Skeletal muscle tissue (tissue), 4 donors: ENCODE data around the gene ARVCF. TPM values are rescaled to one million over a fixed set of nuclear protein-coding genes. Genes with fewer than 3 reads are reported as not detected.

Experiments used
- H3K27ac ChIP-seq: one replicate; pipeline ENCODE4 v1.7.0; 2013; ENCODE audit warnings: mild to moderate bottlenecking, low read depth, low read length, inconsistent platforms
- H3K27me3 ChIP-seq, 3 donors: one replicate each; pipeline ENCODE4 v1.7.0; 2013; ENCODE audit warnings: low read length in 3 of 3; ENCODE audit not compliant: control insufficient read depth in 3 of 3, insufficient read depth in 3 of 3
- H3K36me3 ChIP-seq, 3 donors: one replicate each; pipeline ENCODE4 v1.7.0; 2013; ENCODE audit warnings: low read length in 3 of 3; ENCODE audit not compliant: control insufficient read depth in 3 of 3, insufficient read depth in 3 of 3
- H3K4me1 ChIP-seq, 3 donors: one replicate each; pipeline ENCODE4 v1.7.0; 2013; ENCODE audit warnings: low read length in 3 of 3, mild to moderate bottlenecking in 3 of 3; ENCODE audit not compliant: control insufficient read depth in 3 of 3, insufficient read depth in 3 of 3
- H3K4me3 ChIP-seq, 3 donors: one replicate each; pipeline ENCODE4 v1.7.0; 2013; ENCODE audit warnings: low read length in 3 of 3
- H3K9ac ChIP-seq, 3 donors: one replicate each; pipeline ENCODE4 v1.7.0; 2013; ENCODE audit warnings: low read length in 3 of 3, mild to moderate bottlenecking in 3 of 3, moderate library complexity in 2 of 3, low read depth in 1 of 3
- H3K9me3 ChIP-seq, 3 donors: one replicate each; pipeline ENCODE4 v1.7.0; 2013; ENCODE audit warnings: low read length in 3 of 3; ENCODE audit not compliant: control insufficient read depth in 3 of 3
- total RNA-seq: library from RNA; depleted of rRNA; stranded (reverse); fragments of >200 nt; gene quantifications from one replicate; pipeline ENCODE4 v1.2.3, GENCODE V29; 2014
- donor health status: Osteomylitis.

ARVCF gene
- total RNA-seq, 1 donor from 2014 or later, result 49.6 TPM

DNA sequence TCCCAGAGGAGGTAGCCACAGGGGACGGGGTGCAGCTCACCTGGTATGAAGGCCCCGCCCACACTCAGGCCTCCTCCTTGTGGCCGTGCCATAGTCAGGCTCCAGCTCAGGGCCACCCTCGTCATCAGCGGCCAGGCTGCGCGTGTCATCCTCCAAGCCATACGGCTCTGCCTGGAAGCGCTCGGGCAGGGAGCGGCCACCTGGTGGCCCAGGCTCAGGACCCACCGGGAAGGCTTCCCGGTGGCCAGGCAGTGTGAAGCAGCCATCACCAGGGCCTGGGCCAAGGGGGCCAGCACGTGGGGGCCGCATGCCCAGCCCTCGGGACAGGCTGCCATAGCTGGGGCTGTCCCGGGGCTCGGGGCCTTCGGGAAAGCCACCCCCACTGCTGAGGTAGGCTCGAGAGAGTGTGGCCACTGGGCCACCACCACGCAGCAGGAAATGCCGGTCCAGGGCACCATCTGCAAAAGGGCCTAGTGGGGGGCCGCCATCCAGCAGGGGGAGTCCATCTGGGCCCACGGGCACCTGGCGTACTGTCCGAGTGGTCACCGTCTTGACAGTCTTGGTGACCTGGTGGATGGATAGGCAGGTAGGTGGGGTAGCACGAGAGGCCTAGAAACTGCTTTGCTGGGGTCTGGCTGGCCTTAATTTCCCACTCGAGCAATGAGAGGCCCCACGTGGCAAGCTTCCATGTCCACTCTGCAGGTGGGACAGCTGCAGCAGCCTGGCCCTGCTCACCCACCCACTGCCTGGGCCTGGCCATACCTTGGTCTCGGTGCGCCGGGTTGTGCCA, 35.3 kb downstream of the ARVCF start:
- Histone ChIP-seq H3K27me3 (no peaks in the 10 kb centered on the region), H3K4me3 (no peak overlapping the region), H3K36me3 (peaks cover 28 to 50% (median 44%) of the 10 kb centered on the region in 3 donors), H3K4me1 (peaks cover 52 to 64% (median 62%) of the 10 kb centered on the region in 3 donors), H3K27ac (peak overlapping the region; percentile 98), H3K9me3 (no peaks in the 10 kb centered on the region), H3K9ac (peak overlapping the region in 2 of 3 donors; percentile 53 to 94)

DNA sequence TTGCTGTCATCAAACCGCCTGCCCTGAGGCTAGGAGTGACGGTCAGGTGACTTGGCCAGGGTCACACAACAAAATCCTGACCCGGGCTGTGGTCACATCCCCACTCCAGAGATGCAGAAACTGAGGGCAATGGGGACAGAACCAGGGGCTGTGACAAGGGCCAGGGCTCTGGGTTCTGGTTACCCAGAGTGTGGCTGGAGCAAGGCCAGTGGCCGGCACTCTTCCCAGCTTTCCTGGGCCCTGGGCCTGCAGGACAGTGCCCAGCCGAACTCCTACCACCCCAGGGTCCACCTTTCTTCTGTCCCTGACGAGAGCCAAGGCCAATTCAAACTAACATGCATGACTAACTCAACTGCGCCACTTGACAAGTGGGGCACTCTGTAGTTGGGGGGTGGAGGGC, 35.9 kb downstream of the ARVCF start:
- Histone ChIP-seq H3K36me3 (peaks cover 28 to 50% (median 42%) of the 10 kb centered on the region in 3 donors), H3K27me3 (no peaks in the 10 kb centered on the region)

DNA sequence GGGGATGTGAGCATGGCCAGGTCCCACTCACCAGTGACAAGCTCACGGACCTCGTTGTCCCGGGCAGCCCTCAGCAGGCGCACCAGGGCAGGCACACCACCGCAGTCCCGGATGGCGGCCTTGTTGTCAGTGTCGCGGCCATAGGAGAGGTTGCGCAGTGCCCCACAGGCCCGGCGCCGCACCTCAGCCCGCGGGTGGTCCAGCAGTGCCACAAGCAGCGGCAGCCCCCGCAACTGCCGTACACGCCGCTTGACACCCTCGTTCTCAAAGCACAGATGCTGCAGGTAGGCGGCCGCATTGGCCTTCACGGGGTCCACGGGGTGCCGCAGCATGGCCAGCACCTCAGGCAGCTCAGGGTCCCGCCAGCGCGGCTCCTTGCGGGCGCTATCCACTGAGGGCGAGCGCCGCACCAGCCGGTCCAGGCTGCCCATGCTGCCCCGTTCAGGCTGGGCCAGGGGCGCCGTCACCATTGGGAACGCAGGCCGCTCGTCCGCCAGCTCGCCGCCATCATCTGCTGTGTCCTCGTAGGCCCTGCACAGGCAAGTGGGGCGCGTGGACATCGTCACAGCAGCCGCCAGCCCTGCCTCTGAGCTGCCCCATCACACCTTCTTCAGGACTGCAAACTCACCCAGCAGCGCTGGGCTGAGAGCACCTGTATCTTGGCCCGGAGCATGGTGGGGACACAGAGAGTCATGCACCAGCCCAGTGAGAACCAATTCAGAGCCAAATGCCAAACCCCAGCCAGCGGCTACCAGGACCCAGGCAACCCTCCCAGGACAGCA, 36.7 kb downstream of the ARVCF start:
- H3K9ac ChIP-seq, result no peak overlapping the region
- H3K36me3 ChIP-seq, result peaks cover 28 to 50% (median 48%) of the 10 kb centered on the region in 3 donors
- H3K27ac ChIP-seq, result no peak overlapping the region

More for the DNA sequence above, 35.9 kb downstream of the ARVCF start:
- no peak overlapping the region for H3K4me3 ChIP-seq
- H3K9me3 ChIP-seq, result no peaks in the 10 kb centered on the region
- peak overlapping the region; percentile 98 for H3K27ac ChIP-seq
- peak overlapping the region in 1 of 3 donors; percentile 33 for H3K9ac ChIP-seq
- peaks cover 46 to 62% (median 60%) of the 10 kb centered on the region in 3 donors for H3K4me1 ChIP-seq

DNA sequence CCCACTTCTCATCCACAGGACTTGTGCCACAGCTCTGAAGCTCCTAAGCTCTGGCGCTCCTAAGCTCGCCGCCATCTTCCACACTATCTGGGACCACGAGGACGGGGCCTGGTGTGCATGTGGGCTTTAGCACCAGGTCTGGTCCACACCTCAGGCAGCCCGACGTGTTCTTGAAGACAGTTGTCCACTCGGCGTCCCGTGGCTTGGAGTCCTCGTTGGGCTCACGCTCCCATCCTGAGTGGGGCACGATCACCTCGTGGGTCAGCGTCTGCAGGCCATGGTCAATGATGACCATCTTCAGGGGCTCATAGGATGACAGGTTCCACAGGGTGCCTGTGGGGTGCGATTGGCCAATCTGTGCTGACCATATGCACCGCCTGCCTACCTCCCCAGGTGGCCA, 37.9 kb downstream of the ARVCF start:
- no peak overlapping the region for H3K4me3 ChIP-seq
- H3K27me3 ChIP-seq, result no peaks in the 10 kb centered on the region
- H3K36me3 ChIP-seq, result peaks cover 28 to 55% (median 53%) of the 10 kb centered on the region in 3 donors
- H3K9ac ChIP-seq, result no peak overlapping the region
- H3K27ac ChIP-seq, result no peak overlapping the region
- peaks cover 29 to 54% (median 51%) of the 10 kb centered on the region in 3 donors for H3K4me1 ChIP-seq
- H3K9me3 ChIP-seq, result no peaks in the 10 kb centered on the region

More for the DNA sequence above, 36.7 kb downstream of the ARVCF start:
- Histone ChIP-seq H3K27me3 (no peaks in the 10 kb centered on the region), H3K9me3 (no peaks in the 10 kb centered on the region), H3K4me3 (no peak overlapping the region), H3K4me1 (peaks cover 40 to 62% (median 58%) of the 10 kb centered on the region in 3 donors)

DNA sequence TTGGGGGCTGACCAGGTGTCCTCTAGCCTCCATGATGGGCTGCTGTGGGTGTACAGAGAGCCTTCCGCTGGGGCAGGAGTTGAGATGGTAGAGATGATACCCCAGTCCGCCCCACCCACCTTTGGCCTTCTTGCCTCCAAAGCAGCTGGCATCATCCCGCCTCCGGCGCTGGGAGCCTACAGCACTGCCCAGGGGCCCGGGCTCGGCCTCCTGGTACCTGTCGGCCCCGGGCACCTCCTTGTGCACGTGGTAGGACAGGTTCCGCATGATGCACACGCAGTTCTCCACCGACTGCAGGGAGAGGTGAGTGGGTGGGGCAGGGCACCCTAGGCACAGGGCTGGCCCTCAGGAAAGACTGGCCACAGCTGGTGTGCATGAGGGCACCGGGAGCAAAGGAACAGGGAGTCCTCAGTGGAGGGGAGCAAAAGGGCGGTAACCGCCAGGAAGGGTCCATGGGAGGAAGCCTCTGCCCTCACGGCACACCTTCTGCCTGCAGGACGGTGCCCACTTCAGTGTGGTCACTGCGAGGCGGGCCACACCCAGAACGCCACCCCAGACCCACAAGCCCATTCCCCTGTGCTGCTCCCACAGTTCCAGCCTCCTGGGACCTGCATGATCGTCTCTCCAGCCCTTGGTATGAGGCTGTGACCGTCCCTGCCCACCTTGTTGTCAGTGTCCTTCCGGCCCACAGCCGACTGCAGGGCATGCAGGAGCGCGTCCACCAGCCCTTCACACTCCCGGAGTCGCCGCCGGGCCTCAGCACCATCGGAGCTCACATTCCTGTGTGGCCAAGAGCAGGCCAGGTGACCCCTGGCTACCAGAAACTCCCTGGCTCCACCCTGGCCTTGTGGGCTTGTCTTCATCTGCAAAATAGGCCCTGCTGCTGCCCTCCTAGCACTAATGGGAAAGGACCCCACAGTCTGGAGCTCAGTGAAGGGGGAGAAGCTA, 39.1 kb downstream of the ARVCF start:
- Histone ChIP-seq H3K36me3 (peaks cover 37 to 65% (median 60%) of the 10 kb centered on the region in 3 donors), H3K9ac (no peak overlapping the region), H3K27ac (no peak overlapping the region), H3K4me3 (no peak overlapping the region), H3K9me3 (no peaks in the 10 kb centered on the region), H3K4me1 (peaks cover 17 to 42% (median 40%) of the 10 kb centered on the region in 3 donors), H3K27me3 (no peaks in the 10 kb centered on the region)

DNA sequence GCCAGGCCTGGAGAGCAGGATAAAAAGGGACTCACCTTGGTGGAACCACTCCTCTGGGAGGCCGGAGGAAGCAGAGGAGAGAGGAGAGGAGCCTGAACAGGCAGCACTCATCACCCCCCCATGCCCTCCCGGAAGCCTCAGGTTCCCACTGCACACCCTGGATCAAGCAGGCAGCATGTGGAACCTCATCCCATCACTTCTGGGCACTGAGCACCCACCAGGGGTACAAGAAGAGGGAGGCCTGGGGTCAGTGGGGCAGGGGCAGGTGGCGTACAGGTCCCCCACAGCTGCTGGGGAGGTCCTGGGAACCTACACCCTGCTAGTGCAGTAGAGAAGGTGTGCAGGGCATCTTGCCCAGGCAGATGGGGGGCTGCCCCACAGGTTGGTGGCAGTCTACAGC, 40.0 kb downstream of the ARVCF start:
- H3K36me3 ChIP-seq, result peaks cover 42 to 72% (median 61%) of the 10 kb centered on the region in 3 donors
- no peaks in the 10 kb centered on the region for H3K27me3 ChIP-seq
- no peaks in the 10 kb centered on the region for H3K9me3 ChIP-seq
- H3K27ac ChIP-seq, result no peak overlapping the region
- H3K9ac ChIP-seq, result peak overlapping the region in 1 of 3 donors; percentile 25
- H3K4me1 ChIP-seq, result peaks cover 8 to 33% (median 31%) of the 10 kb centered on the region in 3 donors
- no peak overlapping the region for H3K4me3 ChIP-seq

DNA sequence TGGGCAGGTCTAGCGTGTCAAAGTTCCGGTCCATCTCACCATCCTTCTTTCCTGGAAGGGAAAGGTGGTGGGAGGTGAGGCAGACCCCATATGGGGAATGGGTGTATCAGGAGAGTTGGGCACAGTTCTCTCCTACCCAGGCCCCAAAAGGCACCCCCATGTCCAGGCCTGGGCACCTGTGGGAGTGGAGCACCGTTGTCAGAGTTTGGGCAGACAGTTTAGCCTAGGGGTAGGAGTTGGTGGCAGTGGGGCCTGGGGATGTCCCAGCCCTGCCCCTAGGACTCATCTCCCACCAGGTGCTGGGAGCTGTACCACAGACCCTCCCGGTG, 41.0 kb downstream of the ARVCF start:
- Histone ChIP-seq H3K36me3 (peaks cover 46 to 74% (median 67%) of the 10 kb centered on the region in 3 donors), H3K27me3 (no peaks in the 10 kb centered on the region), H3K9me3 (no peaks in the 10 kb centered on the region), H3K9ac (peak overlapping the region in 2 of 3 donors; percentile 3 to 54), H3K4me1 (peaks cover 11 to 30% (median 26%) of the 10 kb centered on the region in 3 donors), H3K4me3 (no peak overlapping the region), H3K27ac (no peak overlapping the region)

DNA sequence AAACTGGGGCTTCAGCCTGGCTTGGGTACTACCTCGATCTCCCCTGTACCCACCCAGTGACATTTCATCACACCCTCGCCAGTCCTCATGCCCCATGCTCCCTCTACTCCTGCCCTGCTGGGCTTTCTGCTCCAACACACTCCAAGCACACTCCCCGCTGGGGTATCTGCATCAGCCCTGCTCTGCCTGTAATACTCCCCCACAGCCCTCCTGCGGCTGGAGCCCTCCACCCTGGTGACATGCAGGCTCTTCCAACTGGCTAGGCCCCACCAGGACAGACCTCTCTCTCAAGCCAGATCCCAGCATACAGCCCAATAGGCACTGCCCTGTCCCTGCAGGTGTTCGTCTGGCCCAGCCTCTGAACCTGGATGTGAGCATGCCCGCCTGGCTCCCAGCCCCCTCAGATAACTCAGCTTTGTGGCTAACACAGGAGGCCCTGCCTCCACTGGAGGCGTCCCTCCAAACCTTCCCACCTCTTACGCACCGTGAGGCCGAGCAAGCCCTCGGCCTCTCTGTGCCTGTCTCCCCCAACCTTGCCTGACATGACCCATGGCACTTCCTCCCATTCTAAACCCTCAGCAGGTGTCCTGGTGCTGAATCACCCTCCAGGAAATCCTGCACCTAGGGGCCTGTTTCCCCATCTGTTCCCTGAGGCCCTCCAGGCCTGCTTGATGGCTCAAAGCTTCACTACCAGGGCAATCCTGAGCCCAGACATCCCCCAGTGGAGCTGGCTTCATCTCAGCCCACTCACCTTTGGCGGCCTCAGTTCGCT, 41.5 kb downstream of the ARVCF start:
- H3K36me3 ChIP-seq, result peaks cover 43 to 71% (median 64%) of the 10 kb centered on the region in 3 donors
- H3K4me1 ChIP-seq, result peaks cover 10 to 26% (median 23%) of the 10 kb centered on the region in 3 donors
- no peak overlapping the region for H3K4me3 ChIP-seq
- peak overlapping the region; percentile 3 to 54 (median 24) for H3K9ac ChIP-seq
- H3K9me3 ChIP-seq, result no peaks in the 10 kb centered on the region
- H3K27ac ChIP-seq, result no peak overlapping the region
- H3K27me3 ChIP-seq, result no peaks in the 10 kb centered on the region
